K562 (cell line): ENCODE measurements around the gene RNF151. TPM values are rescaled to one million over a fixed set of nuclear protein-coding genes. Genes with fewer than 3 reads are reported as not detected.
A peak's percentile ranks its signal among the peaks of the same experiment; 100 is the strongest.

Experiments
- BCL6 ChIP-seq: fragments of 250-450 bp; sonication (Bioruptor Pico); IDR thresholded peaks from 2 replicates; pipeline ENCODE4 v1.4.0; 2020
- BDP1 ChIP-seq: IDR thresholded peaks from 3 replicates; pipeline ENCODE4 v1.6.1; 2011; ENCODE audit not compliant: insufficient read length, insufficient read depth
- CREB1 ChIP-seq, 2 experiments: sonication (generic) in 1 of 2; formaldehyde crosslinking in 1 of 2; IDR thresholded peaks; 2 replicates each; pipeline versions ENCODE4 v1.6.1 to v1.8.0; 2012 to 2022; ENCODE audit warnings: inconsistent platforms in 1 of 2, mild to moderate bottlenecking in 1 of 2, missing genetic modification reagents in 1 of 2, moderate library complexity in 1 of 2
- ELF2 ChIP-seq: fragments of 250-450 bp; sonication (Bioruptor Pico); IDR thresholded peaks from 2 replicates; pipeline ENCODE4 v1.5.0; 2021; ENCODE audit warnings: mild to moderate bottlenecking
- EP400 ChIP-seq: fragments of 450-650 bp; IDR thresholded peaks from 2 replicates; pipeline ENCODE4 v1.6.1; 2017; ENCODE audit warnings: antibody characterized with exemption, mild to moderate bottlenecking, moderate library complexity
- ERF ChIP-seq: fragments of 450-650 bp; formaldehyde crosslinking; IDR thresholded peaks from 2 replicates; pipeline ENCODE4 v1.4.0; 2020; ENCODE audit warnings: mild to moderate bottlenecking, mixed read lengths
- FOXJ2 ChIP-seq: fragments of 200-800 bp; sonication (Bioruptor generic); IDR thresholded peaks from 2 replicates; pipeline ENCODE4 v1.6.1; 2016; ENCODE audit warnings: missing genetic modification characterization, missing compliant biosample characterization
- FOXK2 ChIP-seq, 2 experiments: fragments of 450-650 bp; IDR thresholded peaks in 1 of 2; conservative IDR thresholded peaks in 1 of 2; 2 replicates each; pipeline ENCODE4 v1.6.1; 2016; ENCODE audit warnings: low read depth in 2 of 2, mild to moderate bottlenecking in 1 of 2
- HES1 ChIP-seq: fragments of 450-650 bp; IDR thresholded peaks from 2 replicates; pipeline ENCODE4 v1.6.1; 2016; ENCODE audit warnings: low read depth, mild to moderate bottlenecking, moderate library complexity
- IRF9 ChIP-seq: fragments of 450-650 bp; IDR thresholded peaks from 2 replicates; pipeline ENCODE4 v1.6.1; 2016; ENCODE audit warnings: missing biosample characterization, missing genetic modification characterization
- KAT7 ChIP-seq: sonication (generic); formaldehyde crosslinking; IDR thresholded peaks from 2 replicates; pipeline ENCODE4 v1.8.0; 2022; ENCODE audit warnings: missing genetic modification reagents, mild to moderate bottlenecking, borderline replicate concordance
- MBD2 ChIP-seq: sonication (generic); IDR thresholded peaks from 2 replicates; pipeline ENCODE4 v1.6.1; 2016; ENCODE audit warnings: low read depth, borderline replicate concordance
- NFYB ChIP-seq: IDR thresholded peaks from 2 replicates; pipeline ENCODE4 v1.6.1; 2011; ENCODE audit warnings: mild to moderate bottlenecking, moderate library complexity; ENCODE audit not compliant: insufficient read length; ENCODE audit errors: extremely low read depth
- POLR2B ChIP-seq: fragments of 450-650 bp; IDR thresholded peaks from 2 replicates; pipeline ENCODE4 v1.6.1; 2018; ENCODE audit warnings: low read depth; ENCODE audit not compliant: partially characterized antibody
- SIN3A ChIP-seq, 2 experiments: fragments of 150-350 bp in 1 of 2; IDR thresholded peaks; 2 replicates each; pipeline ENCODE4 v1.6.1; 2011 to 2016; ENCODE audit warnings: borderline replicate concordance in 2 of 2, low read depth in 2 of 2, low read length in 2 of 2, mild to moderate bottlenecking in 2 of 2, moderate library complexity in 2 of 2; ENCODE audit not compliant: control insufficient read depth in 1 of 2
- SMARCB1 ChIP-seq: IDR thresholded peaks from 2 replicates; pipeline ENCODE4 v1.6.1; 2011; ENCODE audit warnings: improper control_type of control experiment, low read depth; ENCODE audit not compliant: insufficient read length
- SREBF2 ChIP-seq: sonication (generic); formaldehyde crosslinking; IDR thresholded peaks from 2 replicates; pipeline ENCODE4 v1.4.0; 2020; ENCODE audit warnings: mild to moderate bottlenecking, missing genetic modification reagents
- YBX1 ChIP-seq: fragments of 450-650 bp; IDR thresholded peaks from 2 replicates; pipeline ENCODE4 v1.7.1; 2016; ENCODE audit warnings: mild to moderate bottlenecking
- ZBTB11 ChIP-seq, 3 experiments: fragments of 200-800 bp in 1 of 3; fragments of 250-450 bp in 1 of 3; fragments of 450-650 bp in 1 of 3; sonication (Bioruptor Pico) in 1 of 3; sonication (Bioruptor generic) in 1 of 3; formaldehyde crosslinking in 1 of 3; IDR thresholded peaks; 2 replicates each; pipeline versions ENCODE4 v1.6.1 to v1.8.0; 2016 to 2022; ENCODE audit warnings: mild to moderate bottlenecking in 2 of 3, missing genetic modification characterization in 2 of 3, missing compliant biosample characterization in 1 of 3, moderate library complexity in 1 of 3
- ZNF24 ChIP-seq: fragments of 450-650 bp; IDR thresholded peaks from 2 replicates; pipeline ENCODE4 v1.6.1; 2016
- ZNF561 ChIP-seq: fragments of 450-650 bp; formaldehyde crosslinking; conservative IDR thresholded peaks from 2 replicates; pipeline ENCODE4 v1.4.0; 2020; ENCODE audit warnings: mild to moderate bottlenecking, moderate library complexity
- ZNF75A ChIP-seq: fragments of 450-650 bp; formaldehyde crosslinking; IDR thresholded peaks from 2 replicates; pipeline ENCODE4 v1.4.0; 2020; ENCODE audit warnings: mild to moderate bottlenecking
- polyA plus RNA-seq, 8 experiments: library from polyadenylated mRNA; depleted of rRNA in 4 of 8; stranded (reverse) in 5 of 8; unstranded in 3 of 8; fragments of >200 nt; fragmentation: Nextera tagmentation in 2 of 8; fragmentation: Illumina TruSeq in 1 of 8; extraction: Ambion mirVana in 2 of 8; extraction: Trizol in 1 of 8; gene quantifications; 2 replicates each; pipeline versions ENCODE4 v1.2.1 to v1.2.3, GENCODE V29; 2011 to 2014; ENCODE audit warnings: inconsistent platforms in 1 of 8, missing spikeins in 1 of 8
- total RNA-seq, 7 experiments: library from RNA; depleted of rRNA in 6 of 7; stranded (reverse); fragments of >200 nt in 6 of 7; fragmentation: Illumina TruSeq in 2 of 7; extraction: Trizol in 2 of 7; gene quantifications; 2 replicates each; pipeline versions ENCODE4 v1.2.1 to v1.2.3, GENCODE V29; 2011 to 2021; ENCODE audit warnings: low replicate concordance in 1 of 7

RNF151 gene
- total and polyA plus RNA-seq, 9 of the 15 experiments (the other 6 are each of a cell fraction or from before 2014, with no cell fraction given), result not detected

- peak in 1 of 2 experiments; percentile 58; a peak in 2 of 4 replicates for TF ChIP-seq SIN3A (IDR thresholded peaks at IDR 0.05; ENCODE audit: borderline replicate concordance in 2 of 2, control insufficient read depth in 1 of 2, low read depth in 2 of 2, low read length in 2 of 2)
- TF ChIP-seq CREB1 (IDR thresholded peaks at IDR 0.05), result no peak
- no peak for TF ChIP-seq CREB1 (CRISPR knock-in tag; IDR thresholded peaks at IDR 0.05)
- TF ChIP-seq FOXJ2 (tag), result no peak
- TF ChIP-seq NFYB, result no peak
- TF ChIP-seq FOXK2 (conservative IDR thresholded peaks at IDR 0.05 in 1 of 2, IDR thresholded peaks at IDR 0.05 in 1 of 2; ENCODE audit: low read depth in 2 of 2), result peak; percentile 51 to 62; a peak in 2 of 4 replicates
- no peak for TF ChIP-seq ERF
- no peak for TF ChIP-seq SREBF2
- no peak for TF ChIP-seq ZNF561
- no peak for TF ChIP-seq IRF9
- TF ChIP-seq ELF2 (CRISPR knock-in tag), result no peak
- no peak for TF ChIP-seq POLR2B
- TF ChIP-seq YBX1, result no peak
- no peak for TF ChIP-seq BDP1
- no peak for TF ChIP-seq HES1
- TF ChIP-seq SMARCB1, result no peak
- TF ChIP-seq ZNF75A (CRISPR knock-in tag), result no peak
- TF ChIP-seq KAT7 (CRISPR knock-in tag), result no peak
- no peak for TF ChIP-seq ZBTB11 (CRISPR knock-in tag; IDR thresholded peaks at IDR 0.05)
- TF ChIP-seq EP400, result peak; percentile 48; the same call in 1 of the 2 replicates
- TF ChIP-seq ZNF24, result no peak
- TF ChIP-seq BCL6 (CRISPR knock-in tag), result no peak
- TF ChIP-seq MBD2, result no peak
Measured at GRCh38 chr16:1942047-1942809, 24.4 kb upstream of the RNF151 start (continued).
